NK-92 (cell line): ENCODE data around the gene FREY1.

Experiments
- DNase-seq: peaks from one replicate; lab custom pipeline; 2025; ENCODE audit not compliant: unreplicated experiment; lab: John Stamatoyannopoulos, UW

FREY1 gene

GRCh38 chr11:45895553-45896259 is 11.4 kb downstream of the FREY1 start:
- no peak for DNase-seq

- DNase-seq: no peak
Observed at GRCh38 chr11:45894555-45895247, 12.4 kb downstream of the FREY1 start.

GRCh38 chr11:45892856-45893255 is 14.2 kb downstream of the FREY1 start:
- DNase-seq: no peak

GRCh38 chr11:45890886-45891550 is 16.1 kb downstream of the FREY1 start:
- DNase-seq: no peak

GRCh38 chr11:45889966-45890365 is 17.1 kb downstream of the FREY1 start:
- no peak for DNase-seq

- no peak for DNase-seq
Observed at GRCh38 chr11:45889555-45889954, 17.5 kb downstream of the FREY1 start.

GRCh38 chr11:45887587-45887986 is 19.5 kb downstream of the FREY1 start:
- no peak for DNase-seq

GRCh38 chr11:45886816-45887520 is 20.1 kb downstream of the FREY1 start:
- no peak for DNase-seq

- DNase-seq: no peak
Observed at GRCh38 chr11:45885921-45886721, 20.9 kb downstream of the FREY1 start.

GRCh38 chr11:45885274-45885920 is 21.7 kb downstream of the FREY1 start, which contains the start of gene MAPK8IP1:
TSS of gene MAPK8IP1 (plus strand) at chr11:45885651. CDS start at chr11:45885821, 170 bp downstream.
- DNase-seq: no peak

GRCh38 chr11:45884596-45885185 is 22.4 kb downstream of the FREY1 start:
- DNase-seq: no peak

- DNase-seq: no peak
Observed at GRCh38 chr11:45881708-45882368, 25.2 kb downstream of the FREY1 start.

- no peak for DNase-seq
Observed at GRCh38 chr11:45880772-45881570, 26.1 kb downstream of the FREY1 start.

- DNase-seq: no peak
Observed at GRCh38 chr11:45879803-45880686, 27.0 kb downstream of the FREY1 start.

- no peak for DNase-seq
Observed at GRCh38 chr11:45877845-45878244, 29.2 kb downstream of the FREY1 start.

- no peak for DNase-seq
Observed at GRCh38 chr11:45877221-45877620, 29.9 kb downstream of the FREY1 start.

GRCh38 chr11:45876401-45876800 is 30.7 kb downstream of the FREY1 start:
- DNase-seq: no peak
